ENCODE data around the gene CCDC6. TPM values are rescaled to one million over a fixed set of nuclear protein-coding genes. Genes with fewer than 3 reads are reported as not detected.

Gene CCDC6
- total RNA-seq, 1 experiment from 2014 or later: 37.6 TPM

GRCh38 chr10:59873896-59874295, 32.5 kb downstream of the CCDC6 start:
- H3K27me3 ChIP-seq (ENCODE audit: low read length): no peaks in the 10 kb centered on the region
- peaks cover 23% of the 10 kb centered on the region for H3K4me1 ChIP-seq (ENCODE audit: insufficient read depth, low read length)
- TF ChIP-seq EZH2phosphoT487 (IDR thresholded peaks at IDR 0.05; ENCODE audit: borderline replicate concordance, low read length) (no peak), EZH2 (IDR thresholded peaks at IDR 0.05; ENCODE audit: low read length, unreplicated experiment) (no peak), CTCF (conservative IDR thresholded peaks at IDR 0.05; ENCODE audit: low read depth, low read length) (no peak)
- H3K9ac ChIP-seq (ENCODE audit: low read length): no peak overlapping the region
- peaks cover 99% of the 10 kb centered on the region for H3K79me2 ChIP-seq (ENCODE audit: low read length)
- no peaks in the 10 kb centered on the region for H3K36me3 ChIP-seq (ENCODE audit: low read depth, low read length)
- no peak overlapping the region for H3K4me3 ChIP-seq (ENCODE audit: low read length)
- H3K4me2 ChIP-seq (ENCODE audit: low read length): no peak overlapping the region
- intact Hi-C loops (cut with micrococcal nuclease): no loop called here
- H3K9me2 ChIP-seq (replicated peaks; ENCODE audit: low read length): no peaks in the 10 kb centered on the region
- POLR2A ChIA-PET (ENCODE audit: unreplicated experiment): no interaction called here
- H3F3A ChIP-seq (ENCODE audit: low read length, unreplicated experiment): no peaks in the 10 kb centered on the region
- H2AFZ ChIP-seq (ENCODE audit: low read length): no peak overlapping the region
- ATAC-seq (no peak), DNase-seq (no peak)
- no peak overlapping the region for H3K27ac ChIP-seq (ENCODE audit: low read length)
- no peaks in the 10 kb centered on the region for H3K9me3 ChIP-seq (ENCODE audit: low read length)
- H4K20me1 ChIP-seq (ENCODE audit: low read length): peaks cover 12% of the 10 kb centered on the region; the same call in 1 of the 2 replicates
- CTCF ChIA-PET: no interaction called here
- BruUV-seq (replicated peaks): no TSS peak

- H3K36me3 ChIP-seq (ENCODE audit: low read depth, low read length): no peaks in the 10 kb centered on the region
- H4K20me1 ChIP-seq (ENCODE audit: low read length): peaks cover 18% of the 10 kb centered on the region; the same call in 1 of the 2 replicates
- intact Hi-C loops (cut with micrococcal nuclease): no loop called here
- H3K9me3 ChIP-seq (ENCODE audit: low read length): no peaks in the 10 kb centered on the region
- no peaks in the 10 kb centered on the region for H3K9me2 ChIP-seq (replicated peaks; ENCODE audit: low read length)
- H3K4me3 ChIP-seq (ENCODE audit: low read length): no peak overlapping the region
- no peak overlapping the region for H2AFZ ChIP-seq (ENCODE audit: low read length)
- no peak overlapping the region for H3K4me2 ChIP-seq (ENCODE audit: low read length)
- TF ChIP-seq EZH2 (IDR thresholded peaks at IDR 0.05; ENCODE audit: low read length, unreplicated experiment): no peak
- TF ChIP-seq CTCF (conservative IDR thresholded peaks at IDR 0.05; ENCODE audit: low read depth, low read length): no peak
- TF ChIP-seq EZH2phosphoT487 (IDR thresholded peaks at IDR 0.05; ENCODE audit: borderline replicate concordance, low read length): no peak
- DNase-seq (no peak), ATAC-seq (no peak)
- H3K9ac ChIP-seq (ENCODE audit: low read length): no peak overlapping the region
- POLR2A ChIA-PET (ENCODE audit: unreplicated experiment): no interaction called here
- BruUV-seq (replicated peaks): no TSS peak
- CTCF ChIA-PET: no interaction called here
- H3F3A ChIP-seq (ENCODE audit: low read length, unreplicated experiment): no peaks in the 10 kb centered on the region
- H3K27me3 ChIP-seq (ENCODE audit: low read length): no peaks in the 10 kb centered on the region
- H3K27ac ChIP-seq (ENCODE audit: low read length): no peak overlapping the region
- peaks cover 18% of the 10 kb centered on the region for H3K4me1 ChIP-seq (ENCODE audit: insufficient read depth, low read length)
- H3K79me2 ChIP-seq (ENCODE audit: low read length): peaks cover 99% of the 10 kb centered on the region
Measured at GRCh38 chr10:59872892-59873463, 33.4 kb downstream of the CCDC6 start.

GRCh38 chr10:59870152-59870551, 36.2 kb downstream of the CCDC6 start:
- Histone ChIP-seq H3K9me2 (replicated peaks; ENCODE audit: low read length) (no peaks in the 10 kb centered on the region), H3K9me3 (ENCODE audit: low read length) (no peaks in the 10 kb centered on the region), H3K27ac (ENCODE audit: low read length) (no peak overlapping the region), H3K4me2 (ENCODE audit: low read length) (no peak overlapping the region), H3K4me3 (ENCODE audit: low read length) (no peak overlapping the region), H3K27me3 (ENCODE audit: low read length) (no peaks in the 10 kb centered on the region), H3F3A (ENCODE audit: low read length, unreplicated experiment) (no peaks in the 10 kb centered on the region), H3K36me3 (ENCODE audit: low read depth, low read length) (no peaks in the 10 kb centered on the region), H4K20me1 (ENCODE audit: low read length) (peaks cover 30% of the 10 kb centered on the region; the same call in 1 of the 2 replicates), H3K79me2 (ENCODE audit: low read length) (peaks cover 99% of the 10 kb centered on the region), H3K9ac (ENCODE audit: low read length) (no peak overlapping the region), H3K4me1 (ENCODE audit: insufficient read depth, low read length) (peaks cover 9% of the 10 kb centered on the region), H2AFZ (ENCODE audit: low read length) (no peak overlapping the region)
- intact Hi-C loops (cut with micrococcal nuclease): no loop called here
- TF ChIP-seq EZH2phosphoT487 (IDR thresholded peaks at IDR 0.05; ENCODE audit: borderline replicate concordance, low read length) (no peak), EZH2 (IDR thresholded peaks at IDR 0.05; ENCODE audit: low read length, unreplicated experiment) (no peak), CTCF (conservative IDR thresholded peaks at IDR 0.05; ENCODE audit: low read depth, low read length) (no peak)
- BruUV-seq (replicated peaks): no TSS peak
- ATAC-seq (no peak), DNase-seq (no peak)
- ChIA-PET POLR2A (ENCODE audit: unreplicated experiment) (no interaction called here), CTCF (no interaction called here)
